HG03097 (cell line): ENCODE results near the gene FANCC.

Source experiments
- ATAC-seq: cut with Tn5 transposase; IDR thresholded peaks from one replicate; pipeline ENCODE4 v1.9.1; 2021; ENCODE audit not compliant: unreplicated experiment, low FRiP score

FANCC gene

DNA sequence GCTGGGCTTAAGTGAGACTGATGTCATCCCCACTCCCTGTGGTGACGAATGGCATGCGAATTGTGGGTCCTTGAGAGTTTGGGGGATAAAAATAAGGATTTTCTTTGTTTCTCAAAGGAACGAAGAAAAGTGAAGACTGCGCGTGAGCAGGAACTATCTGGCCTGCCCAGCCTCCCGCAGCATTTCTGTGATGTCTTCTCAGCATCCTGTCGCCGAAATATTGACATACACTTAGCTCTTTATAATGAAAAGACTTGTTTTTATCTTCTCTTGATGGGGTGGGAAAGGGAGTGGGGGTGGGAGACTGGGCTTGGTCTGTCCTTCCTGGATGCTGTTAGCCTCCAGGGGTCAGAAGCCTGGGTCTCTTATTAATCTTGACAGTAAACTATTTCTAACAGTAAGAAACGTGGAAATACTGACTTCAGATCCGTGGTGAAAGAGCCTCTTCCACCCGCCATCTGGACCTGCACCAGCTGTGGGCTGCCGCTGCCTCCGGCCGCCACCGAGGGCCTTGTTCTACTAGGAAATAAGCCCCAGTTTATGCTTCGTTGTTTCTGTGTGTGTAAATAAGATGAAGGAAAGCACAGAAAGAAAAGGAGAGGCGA, 239.6 kb downstream of the FANCC start:
- no peak for ATAC-seq

DNA sequence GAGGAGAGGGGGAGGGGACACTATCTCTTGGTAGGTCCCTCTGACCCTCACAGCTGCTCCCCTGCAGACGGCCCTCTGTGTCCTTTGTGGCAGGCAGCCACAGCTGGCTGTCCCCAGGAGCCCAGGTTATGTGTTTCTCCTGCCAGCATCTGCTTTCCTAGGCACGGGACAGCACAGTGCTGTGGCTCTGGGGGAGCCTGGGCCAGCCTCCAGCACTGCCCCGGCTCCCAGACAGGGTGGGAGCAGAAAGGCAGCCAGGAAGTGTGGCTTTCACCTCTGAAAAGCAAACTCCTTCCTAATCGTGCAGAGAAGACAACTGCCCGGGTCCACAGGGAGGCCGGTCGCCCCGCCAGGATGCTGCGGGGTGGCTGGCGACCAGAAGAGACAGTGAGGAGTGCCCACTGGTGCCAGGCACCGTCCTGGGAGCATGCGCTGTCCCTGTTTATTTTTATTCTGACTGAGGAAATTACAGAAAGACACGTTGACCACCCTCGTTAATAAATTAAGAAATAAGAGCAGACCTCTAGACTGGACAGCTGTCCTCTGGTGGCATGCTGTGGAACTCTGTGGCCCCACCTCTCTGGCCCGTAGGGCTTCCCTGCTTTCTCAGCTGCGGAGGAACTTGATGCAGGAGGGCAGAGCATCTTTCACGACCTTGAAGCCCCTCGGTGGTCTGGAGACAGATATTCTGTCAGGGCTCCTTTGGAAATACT, 240.3 kb downstream of the FANCC start:
- ATAC-seq = no peak

DNA sequence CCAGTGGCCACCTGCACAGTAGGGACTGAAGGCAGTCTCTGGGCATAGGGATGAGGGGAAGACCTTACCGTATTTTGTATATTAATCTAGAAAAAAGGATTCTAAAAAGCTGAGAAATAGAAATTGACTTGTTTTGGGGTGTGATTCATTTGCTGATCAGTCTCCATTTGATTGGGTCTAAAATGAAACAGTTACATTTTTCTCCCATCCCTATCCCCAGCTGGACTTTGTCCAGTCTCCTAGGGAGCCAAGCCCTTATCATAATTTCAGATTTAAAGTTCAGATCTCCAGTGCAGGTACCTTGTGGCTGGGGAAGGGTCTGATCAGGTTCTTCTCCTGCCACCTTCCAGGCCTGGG, 240.8 kb downstream of the FANCC start:
- ATAC-seq = no peak

DNA sequence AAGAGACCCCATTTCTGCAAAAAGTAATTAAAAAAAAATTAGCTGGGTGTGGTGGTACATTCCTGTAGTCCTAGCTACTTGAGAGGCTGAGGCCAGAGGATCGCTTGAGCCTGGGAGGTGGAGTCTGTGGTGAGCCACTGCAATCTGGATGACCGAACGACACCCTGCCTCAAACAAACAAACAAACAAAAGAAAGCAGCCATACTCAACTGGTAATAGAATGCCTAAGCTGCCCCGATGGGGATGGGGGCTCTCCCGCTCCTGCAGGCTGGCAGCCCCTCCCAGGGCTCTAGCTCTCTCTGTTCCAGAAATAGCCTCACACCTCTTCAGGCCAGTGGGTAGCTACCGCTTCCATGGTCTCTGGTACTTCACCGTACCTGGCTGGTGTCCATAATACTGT, 241.8 kb downstream of the FANCC start:
- no peak for ATAC-seq

DNA sequence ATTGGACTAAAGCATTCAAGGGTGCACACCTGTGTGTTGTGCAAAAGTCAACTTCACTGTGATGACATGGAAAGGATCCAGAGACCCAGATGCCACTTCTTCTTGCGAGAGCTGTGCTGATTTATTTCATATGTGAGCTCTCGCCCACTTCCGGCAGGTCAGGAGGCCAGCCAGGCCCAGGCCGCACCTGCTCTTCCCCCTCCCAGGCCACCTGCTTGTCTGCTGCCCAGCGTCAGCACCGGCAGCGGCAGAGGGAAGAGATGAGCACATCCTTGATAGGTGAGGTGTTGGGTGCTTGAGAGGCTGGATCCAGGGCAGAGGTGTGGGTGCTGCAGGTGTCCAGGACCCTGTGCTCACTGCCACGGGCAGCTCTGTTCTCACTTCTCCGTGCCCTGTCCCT, 242.9 kb downstream of the FANCC start:
- ATAC-seq = no peak

DNA sequence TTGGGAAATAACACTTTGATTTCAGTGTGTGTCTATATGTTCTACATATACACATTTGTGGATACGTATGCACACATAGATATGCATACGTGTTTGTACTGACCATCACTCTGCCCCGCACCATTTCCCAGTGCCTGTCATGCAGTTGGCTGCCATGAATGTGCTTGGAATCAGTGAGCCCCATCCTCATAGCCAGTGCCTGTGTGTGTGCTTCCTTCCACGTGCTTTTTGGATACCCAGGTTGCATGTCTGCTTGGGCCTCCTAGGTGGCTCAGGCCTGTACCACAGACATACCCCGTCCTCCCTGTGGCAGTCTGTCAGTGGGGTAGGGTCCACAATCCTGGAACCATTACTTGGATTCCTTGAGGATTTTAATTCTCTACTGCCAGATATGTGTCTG, 243.6 kb downstream of the FANCC start:
- no peak for ATAC-seq

DNA sequence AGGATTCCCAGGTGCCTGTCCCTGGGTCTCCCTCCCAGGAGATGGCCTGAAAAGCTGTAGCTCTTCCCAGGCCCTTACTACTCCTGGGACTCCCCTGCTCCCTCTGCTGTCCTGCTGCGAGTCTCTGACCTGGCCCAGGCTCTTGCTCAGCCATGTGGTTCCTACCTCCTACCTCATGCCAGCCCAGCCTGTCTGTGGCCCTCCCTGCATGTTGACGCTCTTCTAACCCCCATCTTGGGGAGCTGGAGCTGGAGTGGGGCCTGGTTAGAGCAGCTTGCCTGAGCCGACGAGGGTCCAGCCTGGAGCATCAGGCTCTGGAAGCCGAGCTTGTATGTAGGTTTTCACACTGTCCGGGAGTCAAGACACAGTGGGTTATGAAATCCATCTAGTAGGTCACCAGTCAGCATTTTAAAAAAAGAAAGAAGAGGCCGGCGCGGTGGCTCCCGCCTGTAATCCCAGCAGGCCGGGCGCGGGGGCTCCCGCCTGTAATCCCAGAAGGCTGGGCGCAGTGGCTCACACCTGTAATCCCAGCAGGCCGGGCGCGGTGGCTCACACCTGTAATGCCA, 244.4 kb downstream of the FANCC start:
- ATAC-seq = no peak

DNA sequence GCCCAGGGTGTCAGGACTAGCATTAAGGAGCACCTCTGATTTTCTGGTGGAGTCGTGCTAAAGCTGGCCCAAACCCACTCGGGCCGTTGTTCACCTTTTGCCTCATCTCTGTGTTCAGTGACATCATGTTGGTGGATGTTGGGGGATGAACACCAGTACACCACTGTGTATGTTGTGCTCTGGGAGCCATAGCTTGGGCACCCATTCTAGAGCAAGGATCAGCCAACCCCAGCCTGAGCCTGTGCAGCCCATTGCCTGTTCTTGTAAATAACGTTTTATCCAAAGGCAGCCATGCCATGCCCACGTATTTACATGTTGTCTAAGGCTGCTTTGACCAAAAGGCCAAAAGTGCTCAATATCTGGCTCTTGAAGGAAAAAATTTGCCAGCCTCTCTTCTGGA, 245.6 kb downstream of the FANCC start:
- ATAC-seq = no peak

DNA sequence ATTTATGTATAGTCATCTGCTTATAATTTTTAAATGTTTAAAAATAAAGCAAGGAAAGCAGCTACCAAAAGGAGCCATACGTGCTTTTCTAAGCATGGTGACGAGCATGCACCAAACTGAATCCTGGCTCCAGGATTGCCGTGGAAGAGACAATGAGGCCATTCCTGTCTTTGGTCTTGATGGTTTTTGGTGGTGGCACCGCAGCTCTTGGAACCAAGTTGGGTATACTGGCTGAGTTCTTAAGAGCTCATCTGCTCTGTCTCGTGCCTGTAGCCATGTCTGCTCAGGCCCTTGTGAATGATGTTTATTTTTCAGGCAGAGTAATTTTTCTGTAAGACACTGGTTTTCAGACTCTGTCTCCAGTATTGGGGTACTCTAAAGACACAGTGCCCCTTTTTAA, 246.1 kb downstream of the FANCC start:
- no peak for ATAC-seq

DNA sequence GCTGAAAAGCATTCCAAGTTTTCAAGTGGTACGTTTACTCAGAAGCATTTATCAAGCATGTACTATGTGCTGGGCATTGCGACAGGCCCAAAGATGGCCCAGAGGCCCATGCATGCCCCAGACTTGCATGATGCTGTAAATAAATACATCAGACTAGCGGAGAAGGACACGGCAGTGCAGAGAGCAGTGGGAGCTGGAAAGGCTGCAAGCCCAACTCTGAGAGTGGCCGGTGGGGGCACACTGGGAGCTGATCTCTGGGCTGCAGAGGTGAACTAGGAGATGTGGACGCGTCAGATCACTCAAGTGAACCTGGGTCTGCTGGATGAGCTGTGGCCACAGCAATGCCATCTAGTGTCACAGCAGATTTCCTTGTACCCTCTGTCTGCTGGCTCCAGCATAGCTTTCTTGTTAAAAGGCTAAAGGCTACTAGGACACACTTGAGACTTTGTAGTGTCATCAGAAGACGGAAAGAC, 246.9 kb downstream of the FANCC start:
- no peak for ATAC-seq

DNA sequence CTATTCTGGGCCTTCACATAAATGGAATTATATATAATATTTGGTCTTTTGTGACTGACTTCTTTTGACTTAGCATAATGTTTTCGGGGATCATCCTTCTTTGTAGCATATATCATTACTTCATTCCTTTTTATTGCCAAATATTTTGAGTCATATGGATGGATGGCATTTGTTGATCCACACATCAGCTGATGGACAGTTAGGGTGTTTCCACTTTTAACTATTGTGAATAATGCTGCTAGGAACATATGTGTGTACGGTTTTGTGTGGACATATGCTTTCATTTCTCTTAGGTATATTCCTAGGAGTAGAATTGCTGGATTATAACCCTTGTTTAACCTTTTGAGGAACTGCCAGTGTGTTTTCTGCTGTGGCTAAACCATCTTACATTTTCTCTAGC, 249.6 kb downstream of the FANCC start:
- ATAC-seq = no peak

DNA sequence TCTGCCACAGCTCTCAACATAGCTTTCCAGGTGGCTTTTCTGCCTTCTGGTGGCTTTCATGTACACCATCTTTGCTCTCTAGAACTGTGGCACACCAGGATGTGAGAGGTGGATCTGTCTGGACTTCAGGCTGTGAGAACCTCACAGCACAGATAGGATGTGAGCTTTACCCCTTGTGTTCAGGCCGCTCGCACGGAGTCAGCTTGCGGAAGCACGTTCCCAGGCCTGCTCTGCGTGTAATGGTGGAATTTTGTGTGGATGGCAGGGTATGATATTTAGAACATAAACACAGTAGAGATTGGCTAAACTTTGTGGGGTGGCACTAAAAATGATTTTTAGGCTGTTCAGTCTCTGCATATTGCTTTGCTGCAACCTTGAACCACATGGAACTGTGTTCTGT, 250.5 kb downstream of the FANCC start:
- ATAC-seq = no peak

DNA sequence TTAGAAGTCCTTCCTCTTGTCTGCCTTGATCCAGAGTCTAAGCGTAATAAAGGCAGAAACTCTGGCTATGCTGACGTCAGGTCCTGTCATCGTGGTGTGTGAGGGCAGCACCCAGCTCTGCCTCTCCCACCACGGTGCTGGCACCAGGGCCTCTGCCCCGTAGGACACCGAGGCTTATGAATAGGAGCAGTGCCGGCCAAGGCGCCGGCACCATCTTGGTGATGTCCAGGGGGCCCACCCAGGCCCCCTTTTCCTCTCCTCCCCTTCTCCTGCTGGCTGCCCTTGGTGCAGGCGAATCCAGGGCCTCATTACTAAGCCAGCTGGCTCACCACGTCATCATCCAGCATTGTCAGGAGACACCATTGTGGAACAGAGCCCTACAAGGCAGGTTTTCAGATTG, 252.3 kb downstream of the FANCC start:
- no peak for ATAC-seq

DNA sequence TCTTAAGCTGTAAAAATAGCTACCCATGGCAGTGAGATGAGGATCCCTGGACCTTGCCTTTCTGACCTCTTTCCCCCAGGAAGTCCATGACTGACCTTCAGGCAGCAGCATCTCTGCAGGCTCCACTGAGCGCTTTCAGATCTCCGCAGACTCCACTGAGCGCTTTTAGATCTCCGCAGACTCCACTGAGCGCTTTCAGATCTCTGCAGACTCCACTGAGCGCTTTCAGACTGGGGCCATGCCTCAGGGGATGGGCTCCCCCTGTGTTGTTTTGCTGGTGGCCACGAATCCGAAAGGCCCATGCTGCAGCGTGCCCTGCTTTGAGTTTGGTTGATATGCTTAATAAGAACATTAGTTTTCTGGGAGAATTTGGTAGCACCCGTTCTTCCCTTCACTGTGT, 254.2 kb downstream of the FANCC start:
- ATAC-seq = no peak

DNA sequence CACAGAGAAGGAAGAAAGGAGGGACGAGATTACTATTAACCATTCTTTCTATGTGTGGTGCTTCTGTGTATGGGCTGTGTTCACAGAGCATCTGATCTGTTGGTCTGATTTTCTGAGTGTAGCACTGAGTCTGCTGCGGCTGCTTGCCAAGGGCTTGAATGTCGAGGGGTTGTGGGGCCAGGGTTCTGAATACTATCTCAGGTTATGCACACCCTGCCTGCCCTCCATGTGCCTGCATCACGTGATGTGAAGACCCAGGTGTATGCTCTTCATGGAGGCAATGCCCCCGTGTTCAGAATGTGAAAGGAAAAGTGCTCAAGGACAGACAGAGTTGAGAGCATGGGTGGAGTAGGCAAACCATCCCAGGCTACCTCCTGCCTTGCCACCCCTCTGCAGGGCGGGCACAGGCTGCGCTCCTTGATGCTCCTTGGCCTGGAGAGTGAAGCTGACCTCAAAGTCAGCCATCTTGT, 254.9 kb downstream of the FANCC start:
- no peak for ATAC-seq

DNA sequence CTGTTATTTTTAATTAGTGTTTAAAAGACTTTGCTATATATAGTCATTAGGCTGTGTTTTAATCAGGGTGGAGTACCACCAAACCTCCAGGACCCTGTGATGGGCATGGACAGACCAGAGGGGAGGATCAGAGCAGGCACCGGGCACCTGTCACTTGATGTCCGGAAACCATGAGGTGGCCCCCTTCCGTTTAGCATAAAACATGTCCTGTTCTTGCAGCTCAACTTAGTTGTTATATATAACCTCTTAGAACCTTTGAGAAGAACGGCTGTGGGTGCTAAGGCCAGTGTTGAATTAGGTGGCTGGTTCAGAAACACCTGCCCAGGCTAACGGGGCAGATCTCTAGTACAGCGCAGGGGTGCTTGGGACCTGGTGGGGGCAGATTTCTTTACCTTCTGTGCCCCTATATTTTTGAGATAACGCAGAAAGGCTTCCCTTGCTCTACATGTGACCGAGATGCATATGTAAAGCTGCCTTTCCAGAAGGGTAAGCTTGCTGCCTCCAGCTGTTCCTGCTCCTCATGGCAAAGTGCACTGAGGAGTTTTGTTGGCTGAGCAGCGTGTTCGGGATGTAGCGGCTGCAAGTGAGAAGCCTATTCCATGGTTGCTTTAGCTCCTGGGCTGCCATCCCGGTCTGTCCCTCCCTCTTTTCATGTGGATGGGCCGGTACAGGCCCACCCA, 255.5 kb downstream of the FANCC start:
- ATAC-seq = no peak

DNA sequence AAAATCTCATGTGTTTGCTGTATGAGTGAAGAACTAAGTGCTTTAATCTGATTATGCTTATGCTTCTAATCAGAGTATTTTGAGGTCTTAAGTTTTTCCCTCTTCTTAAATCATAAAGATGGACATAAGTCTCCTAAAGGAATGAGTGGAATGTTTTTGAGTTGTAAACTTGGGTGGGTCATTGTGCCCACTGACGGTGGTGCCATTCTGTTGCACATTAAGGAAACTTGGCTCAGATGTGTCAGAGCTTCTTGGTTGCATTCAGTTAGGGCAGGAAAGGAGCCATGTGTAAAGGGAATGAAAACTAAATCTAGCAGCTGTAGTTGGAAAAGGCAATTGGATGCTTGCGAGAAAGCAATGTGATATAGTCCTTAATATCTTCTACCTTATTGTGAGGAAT, 256.6 kb downstream of the FANCC start:
- no peak for ATAC-seq

DNA sequence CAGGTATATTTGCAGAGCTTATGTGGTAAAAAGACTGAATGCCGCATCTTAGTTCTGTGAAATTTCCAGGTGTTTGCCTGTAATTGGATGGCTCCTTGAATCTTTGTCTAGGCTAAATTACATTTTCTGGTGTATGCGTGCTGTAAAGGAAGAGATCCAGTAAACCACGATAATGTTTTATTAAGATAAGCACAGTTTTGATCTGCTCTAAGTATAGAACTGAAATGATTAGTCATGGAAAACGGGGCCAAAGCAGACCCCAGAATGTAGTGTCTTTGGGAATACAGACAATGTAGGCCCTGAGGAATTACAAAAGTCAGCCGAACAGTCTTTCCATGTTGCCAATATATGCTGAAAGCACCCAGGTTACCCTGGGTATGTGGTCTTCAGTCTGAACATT, 257.3 kb downstream of the FANCC start:
- no peak for ATAC-seq

DNA sequence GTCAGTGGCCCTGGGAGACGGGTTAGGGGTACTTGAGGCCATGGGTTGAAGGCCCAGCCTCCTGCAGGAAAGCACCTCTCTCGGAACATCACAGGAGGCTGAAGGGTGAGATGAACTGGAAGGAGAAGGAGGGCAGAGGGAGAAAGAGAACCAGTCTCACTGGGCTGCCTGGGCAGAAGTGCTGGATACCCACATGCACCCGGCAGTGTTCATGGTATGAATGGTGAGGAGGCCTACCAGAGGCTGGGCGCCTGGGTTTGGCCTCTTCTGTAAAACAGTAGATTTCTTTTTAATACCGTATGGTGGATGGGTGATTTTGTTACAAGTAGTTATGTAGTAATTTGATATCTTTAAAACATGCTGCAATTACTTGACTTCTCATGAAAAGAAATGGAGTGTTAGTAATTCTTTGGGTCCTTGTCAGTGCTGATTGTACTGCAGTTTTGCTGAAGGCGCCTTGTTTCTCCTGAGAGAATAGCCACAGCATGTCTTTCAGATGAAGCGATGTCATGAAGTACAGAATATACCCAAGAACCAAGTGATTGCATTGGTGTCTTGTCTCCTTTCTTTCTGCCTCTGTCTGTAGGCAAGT, 258.6 kb downstream of the FANCC start:
- no peak for ATAC-seq

DNA sequence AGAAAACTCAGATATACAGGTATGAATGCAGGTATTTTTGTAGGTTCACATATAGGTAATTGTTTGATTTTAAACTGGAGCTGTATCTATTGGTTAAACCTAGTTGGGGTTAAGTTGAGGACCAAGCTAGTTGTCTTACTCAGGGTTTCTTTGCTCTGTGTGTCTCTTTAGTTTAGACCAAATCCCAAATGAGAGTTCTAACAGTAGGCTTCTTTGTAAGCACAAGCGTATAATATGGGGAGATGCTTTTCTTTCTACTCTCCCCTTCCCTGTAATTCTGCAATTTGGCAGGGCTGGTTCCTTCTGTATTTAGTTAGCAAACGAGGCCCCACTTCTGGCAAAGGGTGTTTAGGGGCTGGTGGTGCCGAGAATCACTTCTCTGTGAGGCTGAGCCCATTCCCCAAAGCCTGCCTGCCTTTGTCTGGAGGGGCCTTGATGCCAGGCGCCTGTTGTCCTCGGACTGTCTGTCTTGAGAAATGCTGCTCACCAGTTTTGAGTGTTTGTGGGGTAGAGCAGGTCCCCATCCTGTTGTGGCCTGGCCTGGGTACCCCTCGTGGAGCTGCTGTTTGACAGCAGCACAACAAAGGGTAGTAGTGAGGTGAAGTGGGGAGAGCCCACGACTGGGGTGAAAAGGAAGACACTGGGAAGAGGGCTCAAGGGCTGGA, 259.3 kb downstream of the FANCC start:
- no peak for ATAC-seq

DNA sequence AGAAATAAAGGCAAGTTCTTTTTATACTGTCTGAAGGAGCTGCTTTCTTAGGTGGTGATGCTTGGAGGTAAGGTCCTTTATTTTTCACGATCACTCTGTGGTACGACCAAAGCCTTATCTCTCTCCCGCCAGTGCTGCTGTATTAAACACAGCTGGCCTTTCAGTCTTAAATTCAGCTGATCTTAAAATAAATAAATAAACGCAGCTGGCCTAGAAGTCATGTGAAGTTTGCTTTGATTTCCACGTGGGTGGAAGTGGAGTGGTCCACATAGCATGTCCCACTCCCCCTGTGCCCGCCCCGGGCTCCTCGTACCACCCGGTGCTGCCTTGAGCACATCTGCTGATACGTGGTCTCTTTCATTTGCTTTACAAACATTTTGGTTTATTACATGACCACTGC, 260.4 kb downstream of the FANCC start:
- no peak for ATAC-seq
